IPS-NIHi7 (cell line): Measurements from ENCODE around the gene XPC.

ENCODE experiments used
- DNase-seq: peaks from one replicate; pipeline ENCODE4 v3.0.0; 2012; ENCODE audit warnings: mixed read lengths; ENCODE audit errors: extremely low spot score

XPC gene

DNA sequence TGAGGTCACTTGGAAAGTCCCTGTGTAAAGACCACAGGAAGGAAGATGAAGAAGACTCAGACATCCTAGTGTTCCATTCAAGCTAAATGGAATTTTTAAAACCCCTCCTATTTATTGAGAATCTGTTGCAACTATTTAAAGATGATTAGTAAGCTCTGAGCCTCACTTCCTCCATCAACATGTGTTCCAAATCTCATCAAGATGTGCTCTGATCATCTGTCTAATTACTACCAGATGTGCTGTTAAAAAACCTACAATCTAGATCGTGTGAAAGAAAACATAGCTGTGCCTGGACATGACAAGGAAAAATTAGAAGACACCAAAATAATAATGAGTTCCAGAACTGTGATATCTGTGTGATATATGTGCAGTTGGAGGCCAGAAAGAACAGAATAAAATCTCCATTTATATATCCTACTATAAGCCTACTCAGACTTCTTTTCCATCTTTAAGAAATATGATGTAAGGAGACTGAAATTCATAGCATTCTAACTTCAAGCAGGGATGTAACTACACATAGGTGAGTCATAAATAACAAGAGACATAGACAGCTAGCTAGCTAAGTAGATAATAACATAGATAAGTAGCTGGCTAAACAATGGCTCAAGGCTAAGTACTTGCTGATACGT is 7.8 kb downstream of the XPC start:
- DNase-seq = no peak

DNA sequence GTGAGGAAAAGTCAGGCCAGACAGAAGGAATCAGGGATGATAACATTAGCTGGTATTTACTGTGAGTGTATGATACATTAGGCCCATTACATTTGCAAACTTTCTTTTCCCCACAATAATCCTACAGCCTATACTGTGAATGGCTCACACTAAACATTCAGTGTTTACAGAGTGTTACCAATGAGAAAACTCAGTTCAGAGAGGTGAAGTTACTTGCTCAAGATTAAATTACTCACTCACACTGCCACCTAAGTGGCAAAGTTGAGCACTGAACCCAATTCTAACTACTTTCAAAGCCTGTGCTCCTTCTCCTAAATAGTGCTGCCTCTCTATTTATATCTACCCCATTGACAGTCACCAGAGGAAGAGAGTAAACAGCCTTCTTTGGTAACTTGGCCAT is 8.5 kb downstream of the XPC start:
- no peak for DNase-seq

DNA sequence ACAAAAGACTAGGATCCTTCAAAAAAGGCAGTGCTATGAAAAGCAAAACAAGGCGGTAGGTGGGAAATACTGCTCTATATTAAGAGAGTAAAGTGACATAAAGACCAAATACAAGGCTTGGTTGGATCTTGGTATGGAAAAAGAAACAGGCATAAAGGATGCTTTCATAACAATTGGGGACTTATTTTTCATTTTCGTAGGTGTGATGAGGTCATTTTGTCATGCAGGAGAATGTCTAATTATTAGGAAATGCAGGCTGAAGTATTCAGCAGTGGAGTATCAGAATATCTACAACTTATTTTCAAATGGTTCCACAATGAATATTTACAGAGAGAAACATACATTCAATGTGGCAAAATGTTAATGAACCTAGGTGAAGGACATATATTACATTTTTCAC is 9.0 kb downstream of the XPC start:
- DNase-seq = no peak

DNA sequence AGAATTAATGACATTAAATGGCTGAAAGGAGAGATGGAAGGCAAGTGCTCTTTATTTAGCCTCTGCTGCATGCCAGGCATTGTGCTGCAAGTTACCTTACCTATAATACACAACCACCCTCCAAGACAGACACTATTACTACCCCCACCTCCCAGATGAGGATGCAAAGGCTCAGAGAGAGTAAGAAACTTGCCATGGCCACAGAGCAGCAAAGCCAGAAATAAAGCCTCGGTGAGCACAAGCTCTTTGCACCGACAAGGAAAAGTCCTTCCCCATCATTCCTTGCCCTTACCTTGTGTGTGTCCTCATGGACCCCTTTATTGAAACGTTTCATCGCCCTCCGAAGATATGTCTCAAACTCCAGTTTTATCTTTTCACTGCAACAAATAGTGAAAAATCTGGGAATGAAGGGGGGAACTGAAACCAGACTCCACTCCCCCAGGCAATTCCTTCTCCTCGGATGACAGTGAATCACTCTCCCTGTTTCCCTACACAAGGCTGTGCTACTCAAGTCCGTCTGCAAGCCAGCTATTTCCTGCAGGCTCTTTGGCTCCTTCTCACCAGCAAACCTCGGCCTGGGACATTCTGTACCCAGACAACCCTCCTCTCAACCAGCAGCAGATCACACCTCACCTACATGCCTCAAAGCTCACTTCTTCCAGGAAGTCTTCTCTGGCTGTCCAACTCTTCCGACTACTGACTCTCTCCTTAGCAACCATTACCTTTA is 11.4 kb downstream of the XPC start:
- no peak for DNase-seq

DNA sequence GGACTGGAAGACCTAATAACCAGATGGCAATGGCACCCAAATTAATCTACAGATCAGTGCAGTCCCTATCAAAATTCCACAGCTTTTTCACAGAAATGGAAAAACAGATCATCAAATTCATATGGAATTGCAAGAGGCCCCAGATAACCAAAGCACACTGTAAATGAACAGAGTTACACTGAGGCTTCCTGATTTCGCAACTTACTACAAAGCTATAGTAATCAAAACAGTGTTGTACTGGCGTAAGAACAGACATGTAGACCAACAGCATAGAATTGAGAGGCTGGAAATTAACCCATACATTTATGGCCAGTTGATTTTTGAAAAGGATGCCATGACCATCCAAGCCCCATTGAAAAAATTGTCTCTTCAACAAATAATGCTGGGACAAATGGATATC is 16.2 kb downstream of the XPC start:
- DNase-seq = no peak

DNA sequence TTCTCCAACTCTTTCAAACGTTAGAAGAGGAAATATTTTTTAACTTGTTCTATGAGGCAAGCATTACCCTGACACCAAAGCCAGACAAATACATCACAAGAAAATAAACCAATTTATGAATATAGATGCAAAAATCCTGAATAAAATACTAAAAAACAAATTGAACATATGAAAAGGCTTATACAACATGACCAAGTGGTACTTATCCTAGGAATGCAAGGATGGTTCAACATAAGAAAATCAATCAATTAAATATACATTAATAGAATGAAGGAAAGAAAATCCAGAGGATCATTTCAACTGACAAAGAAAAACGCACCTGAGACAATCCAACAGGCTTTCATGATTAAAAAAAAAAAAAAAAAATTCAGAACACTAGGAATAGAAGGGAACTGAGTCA is 17.1 kb downstream of the XPC start:
- DNase-seq = no peak

DNA sequence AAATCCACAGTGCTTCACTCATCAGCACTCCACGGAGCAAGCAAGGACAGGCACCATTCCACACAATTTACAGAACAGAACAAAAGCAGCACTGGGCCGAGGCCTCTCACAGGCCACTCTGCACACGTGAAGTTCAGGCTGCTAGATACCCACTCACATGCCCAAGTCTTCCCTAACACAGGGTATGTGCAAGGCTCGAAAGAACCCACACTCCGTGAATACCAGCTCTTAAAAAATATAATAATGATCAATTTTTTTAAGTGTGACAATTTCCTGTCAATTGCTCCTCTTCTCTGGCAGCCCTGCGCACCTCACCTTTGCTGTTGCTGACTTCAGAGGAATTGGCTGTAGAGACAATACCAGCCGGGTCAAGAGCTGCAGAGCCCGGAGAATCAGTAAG is 19.0 kb downstream of the XPC start:
- no peak for DNase-seq

DNA sequence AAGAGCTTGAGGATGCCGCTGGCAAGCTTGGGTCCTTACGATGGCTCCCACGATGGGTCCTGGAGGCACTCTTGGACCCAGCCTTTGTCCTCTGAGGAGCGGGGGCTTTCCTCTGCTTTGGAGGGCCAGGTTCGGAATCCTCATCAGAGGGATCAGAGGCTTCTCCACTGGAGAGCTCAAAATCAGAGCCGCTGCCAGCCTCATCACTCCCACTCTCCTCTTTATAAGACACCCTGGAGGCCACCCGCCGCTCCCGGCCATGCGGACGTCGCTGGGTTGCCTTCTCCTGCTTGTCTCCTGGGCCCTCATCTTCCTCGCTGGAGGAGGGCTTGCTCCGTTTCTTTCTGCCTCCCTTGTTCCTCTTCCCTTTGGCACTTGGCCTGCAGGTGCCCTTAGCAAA is 20.0 kb downstream of the XPC start:
- no peak for DNase-seq

DNA sequence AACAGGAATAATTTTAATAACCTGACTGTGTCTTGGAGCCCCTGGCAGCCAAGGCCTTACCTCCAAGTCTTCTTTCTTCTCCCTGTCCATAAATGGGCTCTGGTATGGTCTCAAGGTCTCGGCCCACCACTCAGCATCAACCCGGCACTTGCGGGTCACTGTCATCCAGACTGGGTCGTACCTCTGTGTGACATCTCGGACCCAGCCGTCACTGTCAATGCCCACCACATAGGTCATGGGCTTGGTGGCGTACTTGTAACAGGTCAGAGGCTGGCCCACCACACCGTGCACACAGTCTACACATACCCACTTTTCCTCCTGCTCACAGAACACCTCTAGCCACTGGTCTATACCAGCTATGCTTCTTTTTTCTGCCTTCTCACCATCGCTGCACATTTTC is 20.4 kb downstream of the XPC start:
- no peak for DNase-seq

DNA sequence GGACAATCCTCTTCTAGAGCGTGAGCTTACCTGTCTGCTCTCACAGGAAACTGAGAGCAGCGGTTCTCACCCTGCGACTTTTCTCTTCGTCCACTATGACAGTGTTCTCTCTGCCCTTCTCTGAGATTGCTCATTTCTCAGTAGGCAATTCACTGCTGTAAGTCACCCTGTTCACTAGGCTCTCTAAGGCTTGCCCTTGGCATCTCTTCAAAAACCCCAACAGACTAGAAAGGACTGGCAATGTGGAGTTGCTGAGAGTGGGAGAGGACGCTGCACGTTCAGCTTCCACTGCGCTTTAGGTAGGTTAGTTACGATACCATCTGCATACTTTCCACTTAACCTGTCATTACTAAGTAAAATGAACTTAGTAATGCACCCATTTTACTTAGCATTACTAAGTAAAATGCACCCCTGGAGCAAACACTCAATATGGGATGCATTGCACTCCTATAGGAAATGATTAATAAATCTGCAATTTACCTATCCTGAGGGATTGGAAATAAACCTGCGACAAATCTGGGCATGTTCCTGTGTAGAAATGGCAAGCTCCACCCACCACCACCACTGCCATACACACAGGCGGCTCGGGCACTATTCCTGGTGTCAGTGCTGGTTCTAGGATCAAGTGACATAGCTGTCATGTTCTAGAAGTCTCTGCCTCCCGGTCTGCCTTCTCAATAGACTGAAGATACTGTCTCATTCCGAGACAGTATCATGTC is 21.4 kb downstream of the XPC start:
- no peak for DNase-seq

DNA sequence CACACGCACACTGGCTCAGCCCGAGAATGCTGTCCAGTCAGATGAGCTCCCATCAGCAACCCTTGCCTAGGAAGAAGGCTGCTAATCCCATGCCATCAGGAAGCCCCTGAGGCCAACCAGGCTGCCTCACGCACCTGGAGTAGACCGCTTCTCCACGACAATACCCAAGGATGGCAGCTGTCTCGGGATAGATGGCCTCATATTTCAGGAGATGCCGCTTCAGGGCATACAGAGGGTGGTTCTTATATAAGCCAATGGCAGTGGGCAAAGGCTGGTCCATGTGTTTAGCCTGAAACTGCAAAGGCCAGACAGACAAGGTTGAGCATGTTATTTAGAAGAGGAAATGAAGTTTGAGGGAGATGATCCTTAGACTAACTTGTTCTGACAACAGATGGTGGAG is 22.2 kb downstream of the XPC start:
- DNase-seq = no peak

DNA sequence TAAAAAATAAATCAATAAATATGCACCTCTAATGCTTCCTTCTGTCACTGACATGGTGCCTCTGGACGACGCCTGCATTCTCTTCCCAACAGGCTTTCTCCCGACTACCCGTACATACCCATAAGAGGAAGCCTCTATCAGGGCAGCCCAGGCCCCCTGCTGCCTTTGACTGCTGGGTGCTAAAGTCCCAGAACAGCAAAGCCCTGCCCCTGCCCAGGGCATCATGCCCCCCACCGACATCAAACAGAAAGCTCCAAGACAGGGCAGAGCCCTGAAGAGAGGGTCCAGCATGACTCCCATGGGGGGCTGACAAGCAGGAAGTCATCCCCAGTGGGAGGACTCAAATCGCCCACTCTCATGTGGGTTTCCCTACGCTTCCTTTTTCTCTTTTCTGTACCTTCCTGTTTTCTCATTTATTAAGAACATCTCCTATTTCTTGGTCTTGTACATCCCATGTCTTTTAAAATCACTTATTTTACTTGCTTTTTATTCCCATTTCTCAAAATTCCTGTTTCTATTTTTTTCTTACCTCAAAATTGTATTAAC is 23.4 kb downstream of the XPC start:
- DNase-seq = no peak

DNA sequence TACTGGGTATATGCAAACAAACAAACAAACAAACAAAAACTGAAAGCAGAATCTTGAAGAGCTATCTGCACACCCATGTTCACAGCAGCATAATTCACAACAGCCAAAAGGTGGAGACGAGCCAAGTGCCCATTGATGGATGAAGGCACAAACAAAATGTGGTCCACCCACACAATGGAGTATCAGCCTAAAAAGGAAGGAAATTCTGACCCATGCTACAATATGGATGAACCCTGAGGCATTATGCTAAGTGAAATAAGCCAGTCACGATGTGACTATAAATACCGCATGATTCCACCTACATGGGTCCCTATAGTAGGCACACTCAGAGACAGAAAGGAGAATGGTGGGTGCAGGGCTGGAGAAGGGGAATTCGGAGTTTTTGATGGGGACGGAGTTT is 24.1 kb downstream of the XPC start:
- no peak for DNase-seq

DNA sequence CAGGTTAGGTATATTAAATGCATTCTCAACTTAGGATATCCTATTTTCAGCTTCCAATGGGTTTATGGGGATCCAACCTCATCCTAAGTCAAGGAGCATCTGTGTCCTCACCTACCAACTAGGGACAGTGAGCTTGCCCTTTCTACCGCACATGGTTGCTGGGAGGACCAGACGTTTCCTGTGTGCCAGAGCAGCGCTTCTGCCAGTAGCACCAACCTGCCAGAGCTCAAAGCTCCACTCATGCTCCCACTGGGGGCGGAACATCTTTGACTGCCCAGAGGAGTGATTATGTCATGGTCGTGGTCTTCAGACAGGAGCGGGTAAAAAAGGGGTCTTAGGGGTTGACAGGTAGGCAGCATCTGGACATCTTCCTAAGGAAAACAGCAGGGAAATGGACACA is 24.7 kb downstream of the XPC start:
- DNase-seq = no peak

DNA sequence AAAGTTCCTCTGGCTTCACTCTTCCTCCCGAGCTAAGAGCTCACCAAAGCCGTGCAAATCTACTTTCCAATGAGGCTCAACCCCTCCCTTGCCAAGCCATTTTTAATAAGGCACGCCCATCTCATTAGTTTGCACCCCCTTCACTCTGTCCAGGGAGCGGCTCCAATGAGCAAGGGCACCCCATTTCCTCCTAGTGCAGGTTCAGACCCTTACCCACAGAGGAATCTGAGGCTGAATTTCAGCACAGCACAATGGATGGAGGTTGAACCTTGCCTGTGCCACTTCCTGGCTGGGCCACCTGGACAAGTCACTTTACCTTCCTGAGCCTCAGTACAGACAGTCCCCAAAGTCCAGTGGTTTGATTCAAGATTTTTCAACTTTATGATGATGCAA is 25.4 kb downstream of the XPC start:
- no peak for DNase-seq

DNA sequence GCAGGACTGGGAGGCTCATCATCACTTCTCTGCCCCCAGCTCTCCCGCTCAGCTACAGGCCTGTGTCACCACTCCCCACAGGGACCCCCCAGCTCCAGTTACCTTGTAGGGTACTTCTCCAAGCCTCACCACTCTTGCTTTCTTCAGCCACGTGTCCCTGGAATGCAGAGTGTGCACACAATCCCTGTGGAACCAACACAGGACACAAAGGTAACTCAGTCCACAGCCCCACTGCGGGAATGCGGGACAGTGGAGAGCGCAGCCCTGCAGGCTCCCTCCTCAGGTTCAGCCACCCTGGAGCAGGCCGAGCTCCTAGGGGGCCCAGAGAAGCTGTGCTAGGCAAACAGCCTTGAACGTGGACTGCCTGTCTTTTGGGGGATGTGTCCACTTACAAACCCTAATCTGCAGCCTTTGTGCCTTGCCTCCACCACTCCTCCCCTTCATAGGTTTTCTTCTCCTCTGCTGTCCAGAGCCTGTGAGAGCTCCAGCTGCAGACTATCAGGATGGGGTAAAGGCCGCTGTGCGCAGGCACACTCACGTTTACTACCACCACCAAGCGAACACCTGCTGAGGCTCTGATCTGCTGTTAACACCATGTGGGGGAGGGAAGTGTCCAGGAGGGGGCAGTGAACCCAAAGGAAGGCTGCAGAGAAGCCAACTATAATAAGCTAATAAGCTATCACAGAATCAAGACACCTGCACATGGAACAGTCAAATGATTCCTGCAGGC is 26.0 kb downstream of the XPC start:
- peak; percentile 41 for DNase-seq

DNA sequence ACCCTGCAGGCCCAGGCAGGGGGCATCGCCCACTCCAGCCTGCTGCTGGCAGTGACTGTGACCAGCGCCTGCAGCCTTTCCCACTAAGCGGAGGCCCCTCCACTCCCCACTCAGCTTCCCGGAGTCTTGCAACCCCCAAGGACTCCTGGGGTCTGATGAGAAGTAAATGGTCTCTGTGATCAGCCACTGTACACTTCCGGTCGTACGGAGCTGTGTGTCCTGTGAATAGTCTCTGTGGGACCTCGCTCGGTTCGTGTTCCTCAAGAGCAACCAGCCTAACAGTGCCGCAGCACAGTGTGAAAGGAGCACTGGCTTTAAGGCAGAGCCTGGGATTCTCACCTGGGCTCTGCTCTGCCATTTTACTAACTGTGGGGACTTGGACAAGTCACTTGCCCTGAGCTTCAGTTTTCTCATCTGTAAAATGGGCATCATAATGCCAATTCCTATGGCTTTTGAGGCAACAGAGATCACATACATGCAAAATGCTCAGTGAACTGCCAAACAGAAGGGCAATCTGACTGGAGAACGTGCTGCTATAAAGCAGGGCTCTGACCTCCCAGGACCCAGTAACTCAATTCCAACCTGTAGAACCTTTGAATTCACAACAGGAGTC is 26.8 kb downstream of the XPC start:
- no peak for DNase-seq

DNA sequence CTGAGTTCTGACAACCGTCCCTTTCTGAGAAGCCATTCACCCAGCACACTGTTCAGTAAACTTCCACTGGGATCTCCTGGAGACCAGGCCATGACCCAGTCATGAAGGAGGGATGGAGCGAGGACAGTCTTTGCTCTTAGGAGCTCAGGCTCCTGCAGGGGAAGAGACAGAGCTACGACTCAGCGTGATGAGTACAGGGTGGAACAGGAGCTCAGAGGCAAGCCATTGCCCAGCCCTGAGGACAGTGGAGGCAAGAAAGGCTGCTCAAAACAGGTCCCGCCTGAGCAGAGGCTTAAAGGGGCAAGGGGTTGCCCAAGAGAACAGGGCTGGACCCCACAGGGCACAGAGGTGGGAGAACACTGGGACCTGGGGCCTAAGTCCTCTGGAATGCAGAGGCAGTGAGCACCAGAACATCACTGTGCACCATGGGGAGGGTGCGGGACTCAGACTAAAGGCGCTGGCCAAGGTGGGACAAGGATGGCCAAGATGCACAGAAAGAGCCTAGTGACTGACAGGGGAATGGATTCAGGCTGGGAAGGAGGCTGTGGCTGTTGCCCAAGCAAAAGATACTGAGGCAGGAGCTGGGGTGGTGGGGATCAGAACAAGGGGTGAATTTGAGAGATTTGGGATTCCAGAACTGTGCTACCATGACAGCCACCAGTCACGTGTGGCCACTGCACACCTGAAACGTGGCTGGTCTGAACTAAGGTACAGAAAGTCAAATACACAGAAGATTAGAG is 27.7 kb downstream of the XPC start:
- DNase-seq = no peak

DNA sequence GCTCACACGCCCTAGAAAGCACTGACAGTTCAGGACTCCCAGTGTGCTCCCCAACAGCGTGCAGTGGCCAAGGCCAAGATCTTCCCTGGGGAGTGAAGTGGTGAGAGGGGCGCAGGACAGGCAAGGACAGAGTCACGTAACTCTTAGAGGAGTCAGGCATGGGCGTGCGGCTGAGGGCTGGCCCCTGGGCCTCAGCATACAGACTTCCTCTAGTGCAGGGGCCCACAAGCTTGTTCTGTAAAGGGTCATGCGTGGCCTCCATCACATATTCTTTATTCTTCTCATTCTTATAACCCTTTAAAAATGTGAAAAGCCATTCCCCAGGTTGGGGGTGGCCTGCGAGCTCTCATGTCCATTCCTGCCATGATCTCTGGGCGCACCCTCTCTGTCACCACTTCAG is 28.3 kb downstream of the XPC start:
- DNase-seq = no peak

DNA sequence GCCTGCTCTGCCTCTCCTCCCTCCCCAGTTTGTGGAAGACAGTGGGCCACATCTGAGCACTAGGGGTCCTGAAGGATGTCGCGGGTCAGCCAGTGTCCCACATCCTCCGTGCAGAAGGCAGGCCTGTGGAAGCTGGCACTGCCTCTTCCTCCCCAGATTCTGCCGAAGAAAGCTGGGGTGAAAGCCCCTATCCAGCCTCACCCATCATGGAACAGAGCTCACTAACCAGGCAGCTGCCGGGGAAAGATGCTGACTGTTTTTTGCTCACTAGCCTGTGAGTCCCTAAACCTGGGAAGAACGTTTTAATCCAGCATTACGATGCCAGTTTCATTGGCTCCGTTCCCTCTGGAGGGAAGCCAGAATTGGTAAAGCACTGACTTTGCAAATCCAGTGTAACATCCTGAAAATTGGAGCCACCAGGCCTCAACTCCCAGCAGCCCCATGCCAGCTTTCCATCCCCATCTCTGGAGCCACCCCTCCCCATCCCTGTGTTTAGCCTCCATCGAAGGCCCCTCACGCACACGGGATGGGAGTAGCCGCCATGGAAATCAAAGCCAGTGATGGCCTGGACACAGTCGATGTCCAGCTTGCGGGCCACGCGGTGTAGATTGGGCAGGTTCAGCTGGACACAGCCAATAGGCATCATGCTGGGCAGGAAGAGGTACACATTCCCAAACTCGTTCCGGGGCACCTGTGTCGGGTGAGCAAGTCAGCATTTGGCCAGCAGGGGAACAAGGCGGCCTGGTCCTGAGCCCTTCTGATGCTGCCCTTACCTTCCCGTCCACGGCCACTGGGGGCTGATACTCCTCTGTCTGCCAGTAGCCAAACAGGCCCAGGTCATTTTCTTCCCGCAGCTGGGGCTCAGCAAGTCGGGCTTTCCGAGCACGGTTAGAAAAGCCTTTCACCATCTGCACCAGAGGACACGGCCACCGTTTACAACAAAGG is 30.1 kb downstream of the XPC start:
- peak; percentile 89 for DNase-seq
